Smooth muscle cell (in vitro differentiated cells): ENCODE measurements around the gene CERS1. TPM values are rescaled to one million over a fixed set of nuclear protein-coding genes. Genes with fewer than 3 reads are reported as not detected.

Source experiments
- DNase-seq: peaks from one replicate; lab custom pipeline; 2025; ENCODE audit not compliant: unreplicated experiment; lab: John Stamatoyannopoulos, UW
- H2AFZ ChIP-seq: fragments of 200-600 bp; sonication (generic); 2 replicates; pipeline ENCODE4 v1.6.0; 2016; ENCODE audit warnings: antibody characterized with exemption, low read depth, mild to moderate bottlenecking
- H3F3A ChIP-seq: fragments of 200-600 bp; sonication (generic); 2 replicates; pipeline ENCODE4 v1.6.0; 2017; ENCODE audit warnings: antibody characterized with exemption, low read depth
- H3K27ac ChIP-seq: fragments of 200-600 bp; sonication (generic); 2 replicates; pipeline ENCODE4 v1.5.1; 2016; ENCODE audit warnings: low read depth, mild to moderate bottlenecking
- H3K27me3 ChIP-seq: fragments of 200-600 bp; sonication (generic); 2 replicates; pipeline ENCODE4 v1.6.1; 2016; ENCODE audit warnings: low read depth, mild to moderate bottlenecking
- H3K36me3 ChIP-seq: fragments of 200-600 bp; sonication (generic); 2 replicates; pipeline ENCODE4 v1.5.1; 2016; ENCODE audit warnings: low read depth
- H3K4me1 ChIP-seq: fragments of 200-600 bp; sonication (generic); 2 replicates; pipeline ENCODE4 v1.5.1; 2016; ENCODE audit warnings: low read depth
- H3K4me2 ChIP-seq: fragments of 200-600 bp; sonication (generic); 2 replicates; pipeline ENCODE4 v1.6.0; 2016; ENCODE audit warnings: mild to moderate bottlenecking
- H3K4me3 ChIP-seq: fragments of 200-600 bp; sonication (generic); 2 replicates; pipeline ENCODE4 v1.5.1; 2016; ENCODE audit warnings: mild to moderate bottlenecking
- H3K79me2 ChIP-seq: fragments of 200-600 bp; sonication (generic); 2 replicates; pipeline ENCODE4 v1.6.0; 2016; ENCODE audit warnings: low read depth, mild to moderate bottlenecking
- H3K9ac ChIP-seq: fragments of 200-600 bp; sonication (generic); 2 replicates; pipeline ENCODE4 v1.6.0; 2016; ENCODE audit warnings: low read depth
- H3K9me3 ChIP-seq: fragments of 200-600 bp; sonication (generic); replicated peaks from 2 replicates; pipeline ENCODE4 v1.5.1; 2016; ENCODE audit warnings: low read depth
- H4K20me1 ChIP-seq: fragments of 200-600 bp; sonication (generic); 2 replicates; pipeline ENCODE4 v1.6.0; 2016; ENCODE audit warnings: low read depth
- CTCF ChIP-seq: fragments of 200-600 bp; sonication (generic); IDR thresholded peaks from 2 replicates; pipeline ENCODE4 v1.5.1; 2017; ENCODE audit warnings: borderline replicate concordance, mild to moderate bottlenecking, antibody characterized with exemption; ENCODE audit not compliant: insufficient read depth, poor library complexity, severe bottlenecking
- WGBS: methylation state at CpG from one replicate; pipeline ENCODE4 v1.1.7; 2016; ENCODE audit warnings: low lambda C conversion rate; 5-methylcytosine and 5-hydroxymethylcytosine counted together
- polyA plus RNA-seq: library from polyadenylated mRNA; unstranded; fragments of >200 nt; fragmentation: Nextera tagmentation; extraction: Ambion mirVana; gene quantifications from 2 replicates; pipeline ENCODE4 v1.2.1, GENCODE V29; 2016
- total RNA-seq: library from RNA; depleted of rRNA; stranded (reverse); fragments of >200 nt; gene quantifications from 2 replicates; pipeline ENCODE4 v1.2.3, GENCODE V29; 2014

Gene CERS1
- total and polyA plus RNA-seq, 2 experiments from 2014 or later, result 2.4 to 4.2 TPM

- Histone ChIP-seq H3K9me3 (no peaks in the 10 kb centered on the region), H3K27me3 (no peaks in the 10 kb centered on the region), H3K4me3 (no peak overlapping the region), H3K27ac (peak overlapping the region; percentile 59), H3F3A (peaks cover 18% of the 10 kb centered on the region), H3K36me3 (no peaks in the 10 kb centered on the region), H2AFZ (no peak overlapping the region), H4K20me1 (peaks cover 92% of the 10 kb centered on the region), H3K4me1 (no peaks in the 10 kb centered on the region), H3K79me2 (peaks cover 61% of the 10 kb centered on the region), H3K9ac (no peak overlapping the region), H3K4me2 (peak overlapping the region; percentile 39)
- WGBS, result 85% methylated on average over 16 of the region's 16 CpGs
- no peak for TF ChIP-seq CTCF
- DNase-seq, result no peak
Measured at GRCh38 chr19:18849838-18850400, 46.0 kb downstream of the CERS1 start.

GRCh38 chr19:18848878-18849661 lies 46.9 kb downstream of the CERS1 start:
- H3K4me3 ChIP-seq, result no peak overlapping the region
- peaks cover 18% of the 10 kb centered on the region for H3F3A ChIP-seq
- H3K9ac ChIP-seq, result no peak overlapping the region
- H3K9me3 ChIP-seq, result no peaks in the 10 kb centered on the region
- no peak for TF ChIP-seq CTCF
- H3K36me3 ChIP-seq, result no peaks in the 10 kb centered on the region
- H3K79me2 ChIP-seq, result peaks cover 69% of the 10 kb centered on the region
- peak overlapping the region; percentile 39 for H3K4me2 ChIP-seq
- H3K27me3 ChIP-seq, result no peaks in the 10 kb centered on the region
- peak overlapping the region; percentile 59 for H3K27ac ChIP-seq
- DNase-seq, result no peak
- 50% methylated on average over 23 of the region's 23 CpGs for WGBS
- H2AFZ ChIP-seq, result no peak overlapping the region
- no peaks in the 10 kb centered on the region for H3K4me1 ChIP-seq
- peaks cover 92% of the 10 kb centered on the region for H4K20me1 ChIP-seq

- Histone ChIP-seq H3K4me2 (no peak overlapping the region), H3K9ac (no peak overlapping the region), H3K4me3 (no peak overlapping the region), H3K27ac (no peak overlapping the region), H2AFZ (no peak overlapping the region), H3K9me3 (no peaks in the 10 kb centered on the region), H4K20me1 (peaks cover 97% of the 10 kb centered on the region), H3K4me1 (no peaks in the 10 kb centered on the region), H3F3A (peaks cover 18% of the 10 kb centered on the region), H3K36me3 (no peaks in the 10 kb centered on the region), H3K27me3 (no peaks in the 10 kb centered on the region), H3K79me2 (peaks cover 80% of the 10 kb centered on the region)
- no peak for DNase-seq
- TF ChIP-seq CTCF, result no peak
- 89% methylated on average over 24 of the region's 24 CpGs for WGBS
Measured at GRCh38 chr19:18847549-18848463, 48.2 kb downstream of the CERS1 start.
